HFFc6 (cell line): ENCODE measurements around the gene C1QL2. TPM values are rescaled to one million over a fixed set of nuclear protein-coding genes. Genes with fewer than 3 reads are reported as not detected.
A peak's percentile ranks its signal among the peaks of the same experiment; 100 is the strongest.

Experiments
- DNase-seq: peaks from one replicate; pipeline ENCODE4 v3.0.0-alpha.2; 2018
- H3K27ac Mint-ChIP-seq: 2 replicates; pipeline ENCODE4 v1.8.0; 2020; ENCODE audit warnings: mild to moderate bottlenecking, mixed read lengths
- H3K27me3 Mint-ChIP-seq: 2 replicates; pipeline ENCODE4 v1.8.0; 2021; ENCODE audit warnings: mild to moderate bottlenecking, moderate library complexity, mixed read lengths; ENCODE audit not compliant: insufficient read depth
- H3K36me3 Mint-ChIP-seq: 2 replicates; pipeline ENCODE4 v1.8.0; 2021; ENCODE audit warnings: low read depth, mixed read lengths
- H3K4me1 Mint-ChIP-seq: 2 replicates; pipeline ENCODE4 v1.8.0; 2020; ENCODE audit warnings: low read depth, mixed read lengths
- H3K4me3 Mint-ChIP-seq: 2 replicates; pipeline ENCODE4 v1.8.0; 2020; ENCODE audit warnings: mild to moderate bottlenecking, moderate library complexity, mixed read lengths
- H3K9me3 Mint-ChIP-seq: 2 replicates; pipeline ENCODE4 v1.8.0; 2020; ENCODE audit warnings: mild to moderate bottlenecking, mixed read lengths
- CTCF ChIP-seq: fragments of 200-600 bp; sonication (generic); IDR thresholded peaks from 2 replicates; pipeline ENCODE4 v1.5.0; 2021; ENCODE audit warnings: antibody characterized with exemption, mild to moderate bottlenecking
- total RNA-seq, 6 experiments: library from RNA; stranded (reverse); fragmentation: NEBNext Ultra II Directional; extraction: Animal tissue kit (Norgen Biotek cat#: 25700); gene quantifications; 2 replicates in 1 of 6; 3 replicates in 5 of 6; pipeline ENCODE4 v1.2.3, GENCODE V29; 2021

Gene C1QL2
- total RNA-seq, 6 experiments from 2014 or later, result not detected

- no peak for TF ChIP-seq CTCF
- Mint-ChIP-seq H3K4me1 (no peaks in the 10 kb centered on the region), H3K36me3 (no peaks in the 10 kb centered on the region), H3K27ac (no peak overlapping the region), H3K9me3 (no peaks in the 10 kb centered on the region), H3K4me3 (no peak overlapping the region), H3K27me3 (peaks cover 28% of the 10 kb centered on the region)
- no peak for DNase-seq
Measured at GRCh38 chr2:119137502-119137901, 21.0 kb downstream of the C1QL2 start.

GRCh38 chr2:119136872-119137271 is 21.7 kb downstream of the C1QL2 start:
- Mint-ChIP-seq H3K27ac (no peak overlapping the region), H3K36me3 (no peaks in the 10 kb centered on the region), H3K9me3 (no peaks in the 10 kb centered on the region), H3K27me3 (peaks cover 24% of the 10 kb centered on the region), H3K4me1 (no peaks in the 10 kb centered on the region), H3K4me3 (no peak overlapping the region)
- TF ChIP-seq CTCF, result no peak
- no peak for DNase-seq

- Mint-ChIP-seq H3K9me3 (no peaks in the 10 kb centered on the region), H3K36me3 (no peaks in the 10 kb centered on the region), H3K4me1 (no peaks in the 10 kb centered on the region)
Measured at GRCh38 chr2:119136093-119136492, 22.5 kb downstream of the C1QL2 start.

GRCh38 chr2:119134775-119135174 is 23.8 kb downstream of the C1QL2 start:
- Mint-ChIP-seq H3K27ac (no peak overlapping the region), H3K27me3 (peaks cover 25% of the 10 kb centered on the region), H3K36me3 (no peaks in the 10 kb centered on the region), H3K4me1 (no peaks in the 10 kb centered on the region), H3K4me3 (no peak overlapping the region), H3K9me3 (no peaks in the 10 kb centered on the region)
- DNase-seq, result no peak
- TF ChIP-seq CTCF, result no peak

More at GRCh38 chr2:119136093-119136492, 22.5 kb downstream of the C1QL2 start:
- no peak for DNase-seq
- no peak for TF ChIP-seq CTCF
- Mint-ChIP-seq H3K27ac (no peak overlapping the region), H3K4me3 (no peak overlapping the region), H3K27me3 (peaks cover 20% of the 10 kb centered on the region)

GRCh38 chr2:119126650-119127049 is 31.9 kb downstream of the C1QL2 start:
- Mint-ChIP-seq H3K4me1 (no peaks in the 10 kb centered on the region), H3K4me3 (no peak overlapping the region), H3K27me3 (peaks cover 37% of the 10 kb centered on the region), H3K27ac (no peak overlapping the region), H3K9me3 (no peaks in the 10 kb centered on the region), H3K36me3 (no peaks in the 10 kb centered on the region)
- peak; percentile 76 for TF ChIP-seq CTCF
- no peak for DNase-seq

- Mint-ChIP-seq H3K27ac (no peak overlapping the region), H3K9me3 (no peaks in the 10 kb centered on the region), H3K36me3 (no peaks in the 10 kb centered on the region), H3K27me3 (peaks cover 36% of the 10 kb centered on the region), H3K4me3 (no peak overlapping the region), H3K4me1 (no peaks in the 10 kb centered on the region)
- no peak for TF ChIP-seq CTCF
- no peak for DNase-seq
Measured at GRCh38 chr2:119123389-119123788, 35.2 kb downstream of the C1QL2 start.
